NCI-H748 treated with DMSO at 0.1 percent for 48 hours (cell line): Measurements from ENCODE around the gene DBN1.
"Not testable (repeated sequence)": the region's sequence is repeated elsewhere in the genome, so short reads cannot be mapped to it uniquely, and the experiment has no call there.

ENCODE experiments used
- DNase-seq: peaks from one replicate; lab custom pipeline; 2025; lab: John Stamatoyannopoulos, UW

Gene DBN1

DNA sequence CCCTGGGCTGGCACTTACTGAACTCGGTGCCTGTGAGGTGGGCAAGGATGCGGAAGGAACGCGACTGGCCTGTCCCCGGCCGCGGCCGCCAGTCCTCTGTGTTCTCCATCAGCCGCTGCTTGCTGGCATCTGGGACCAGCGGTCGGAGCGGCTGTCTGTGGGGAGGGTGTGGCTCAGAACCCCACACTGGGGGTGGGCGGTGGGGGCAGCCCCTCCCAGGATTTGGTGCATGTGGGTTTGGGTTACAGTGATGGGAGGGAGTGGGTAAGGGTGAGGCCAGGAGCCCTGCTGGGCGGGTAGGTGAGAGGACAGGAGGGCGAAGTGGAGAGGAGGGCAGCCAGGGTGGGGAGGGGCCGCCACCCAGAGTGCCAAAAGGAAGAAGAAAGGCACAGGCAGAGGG is 17.6 kb upstream of the DBN1 start:
- DNase-seq = no peak

DNA sequence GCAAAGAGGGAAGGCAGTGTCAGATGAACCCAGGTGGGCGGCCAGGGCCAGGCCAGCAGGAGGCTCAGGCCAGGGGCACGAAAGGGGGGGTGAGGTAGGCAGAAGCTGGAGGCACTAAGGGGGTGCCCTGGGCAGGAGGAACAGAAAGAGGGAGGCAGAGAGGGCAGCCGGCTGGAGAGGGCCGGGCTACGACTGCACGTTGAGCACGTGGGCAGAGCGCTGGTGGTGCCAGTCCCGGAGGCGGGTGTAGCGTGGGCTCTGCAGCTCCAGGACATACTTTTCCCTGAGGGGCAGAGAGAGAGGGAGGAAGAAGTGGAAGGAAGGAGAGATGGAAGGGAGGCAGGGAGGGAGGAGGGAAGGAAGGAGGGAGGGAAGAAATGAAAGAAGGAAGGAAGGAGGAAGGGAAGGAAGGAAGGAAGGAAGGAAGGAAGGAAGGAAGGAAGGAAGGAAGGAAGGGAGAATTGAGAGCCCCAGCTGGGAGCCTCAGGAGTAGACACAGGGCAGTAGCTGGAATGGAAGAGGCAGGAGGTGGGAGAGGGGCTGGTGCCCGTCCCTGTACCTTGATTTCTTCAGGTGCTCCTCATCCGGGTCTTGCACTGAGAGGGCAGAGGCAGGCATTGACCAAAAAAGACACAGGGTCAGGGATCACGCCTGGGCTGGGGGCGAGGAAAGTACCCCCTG is 17.0 kb upstream of the DBN1 start:
- no peak for DNase-seq

DNA sequence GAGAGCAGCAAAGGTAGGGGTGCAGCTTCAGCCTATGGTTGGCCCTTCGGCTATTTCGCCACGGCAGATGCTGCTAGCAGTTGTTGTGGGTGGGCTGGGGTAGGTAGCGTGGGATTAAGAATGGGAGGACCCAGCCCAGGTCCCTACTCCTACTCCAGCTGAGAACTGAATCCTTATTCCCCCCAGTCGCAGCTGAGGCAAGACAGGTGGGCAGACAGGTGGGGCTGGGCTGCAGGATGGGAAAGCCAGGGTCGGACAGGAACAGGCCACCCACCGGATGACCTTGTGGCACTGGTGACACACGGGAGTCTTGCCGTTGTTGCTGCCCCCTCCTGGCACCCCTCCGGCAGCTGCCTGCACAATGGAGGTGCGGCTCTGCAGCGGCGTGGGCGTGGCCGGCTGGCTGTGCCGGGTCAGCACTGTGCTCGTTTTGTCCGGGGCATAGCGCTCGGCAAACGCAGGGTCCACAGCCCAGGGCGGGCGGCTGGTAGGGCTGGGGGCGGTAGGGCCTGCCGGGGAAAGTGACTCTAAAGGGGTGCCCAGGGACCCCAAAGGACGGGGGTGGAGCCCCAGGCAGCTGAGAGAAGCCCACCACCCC is 15.8 kb upstream of the DBN1 start:
- no peak for DNase-seq

DNA sequence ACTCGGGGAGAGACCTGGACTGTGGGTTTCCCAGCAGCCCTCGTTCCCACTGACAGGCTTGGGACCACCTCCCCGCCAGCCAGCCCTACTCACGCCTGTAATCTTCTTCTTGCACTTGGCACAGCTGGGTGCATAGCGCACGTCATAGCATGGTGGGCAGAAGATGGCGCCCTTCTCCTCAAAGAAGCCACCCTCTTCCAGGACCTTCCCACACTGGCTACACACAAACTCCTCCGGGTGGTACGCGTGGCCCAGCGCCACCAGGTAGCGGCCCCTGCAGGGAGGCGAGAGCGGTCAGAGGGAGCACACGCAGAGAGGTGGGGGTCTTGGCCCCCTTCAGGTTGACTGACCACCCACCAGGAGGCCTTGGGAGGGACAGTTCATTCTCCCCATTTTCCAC is 14.5 kb upstream of the DBN1 start:
- no peak for DNase-seq

DNA sequence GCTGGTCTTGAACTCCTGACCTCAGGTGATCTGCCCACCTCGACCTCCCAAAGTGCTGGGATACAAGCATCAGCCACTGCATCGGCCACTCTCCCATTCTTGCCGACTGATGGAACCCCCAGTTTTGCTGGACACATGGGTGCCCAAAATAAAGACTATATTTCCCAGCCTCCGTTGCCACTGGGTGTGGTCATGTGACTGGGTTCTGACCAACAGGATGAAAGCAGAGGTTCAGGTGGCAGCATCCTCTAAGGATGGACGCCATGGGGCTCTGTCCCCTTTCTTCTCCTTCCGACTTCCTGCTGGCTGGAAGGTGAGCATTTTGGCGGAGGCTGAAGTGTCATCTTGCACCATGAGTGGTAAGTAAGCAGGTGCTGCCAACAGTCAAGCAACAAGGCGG is 13.7 kb upstream of the DBN1 start:
- no peak for DNase-seq

DNA sequence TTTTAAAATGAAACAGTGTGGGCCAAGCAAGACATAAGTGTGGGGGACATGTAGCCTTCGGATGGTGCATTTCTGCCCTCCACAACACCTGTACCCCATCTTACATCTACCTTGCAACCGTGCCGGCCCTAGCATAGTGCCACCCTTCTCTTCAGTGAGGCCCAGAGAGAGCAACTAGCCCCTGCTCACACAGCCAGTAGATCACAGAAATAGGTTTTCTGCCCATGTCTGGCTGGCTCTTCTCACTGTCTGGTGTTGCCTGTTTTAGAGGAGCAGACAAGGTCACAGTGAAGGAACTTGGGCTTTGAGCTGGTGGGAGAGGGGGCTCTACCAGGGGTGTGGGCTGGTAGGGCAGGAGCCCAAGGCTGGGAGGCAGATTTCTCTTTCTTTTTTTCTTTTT is 12.8 kb upstream of the DBN1 start:
- DNase-seq = no peak

DNA sequence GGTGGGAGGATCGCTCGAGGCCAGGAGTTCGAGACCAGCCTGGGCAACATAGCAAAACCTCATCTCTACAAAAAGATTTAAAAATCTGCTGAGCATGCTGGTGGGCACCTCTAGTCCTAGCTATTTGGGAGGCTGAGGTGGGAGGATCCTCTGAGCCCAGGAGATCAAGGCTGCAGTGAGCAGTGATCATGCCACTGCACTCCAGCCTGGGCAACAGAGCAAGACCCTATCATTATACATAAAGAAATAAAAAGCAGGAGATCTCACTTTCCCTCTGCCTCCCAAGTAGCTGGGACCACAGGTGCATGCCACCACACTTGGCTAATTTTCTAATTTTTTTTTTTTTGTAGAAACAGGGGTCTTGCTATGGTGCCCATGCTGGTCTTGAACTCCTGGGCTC is 12.3 kb upstream of the DBN1 start:
- not testable (repeated sequence) for DNase-seq

DNA sequence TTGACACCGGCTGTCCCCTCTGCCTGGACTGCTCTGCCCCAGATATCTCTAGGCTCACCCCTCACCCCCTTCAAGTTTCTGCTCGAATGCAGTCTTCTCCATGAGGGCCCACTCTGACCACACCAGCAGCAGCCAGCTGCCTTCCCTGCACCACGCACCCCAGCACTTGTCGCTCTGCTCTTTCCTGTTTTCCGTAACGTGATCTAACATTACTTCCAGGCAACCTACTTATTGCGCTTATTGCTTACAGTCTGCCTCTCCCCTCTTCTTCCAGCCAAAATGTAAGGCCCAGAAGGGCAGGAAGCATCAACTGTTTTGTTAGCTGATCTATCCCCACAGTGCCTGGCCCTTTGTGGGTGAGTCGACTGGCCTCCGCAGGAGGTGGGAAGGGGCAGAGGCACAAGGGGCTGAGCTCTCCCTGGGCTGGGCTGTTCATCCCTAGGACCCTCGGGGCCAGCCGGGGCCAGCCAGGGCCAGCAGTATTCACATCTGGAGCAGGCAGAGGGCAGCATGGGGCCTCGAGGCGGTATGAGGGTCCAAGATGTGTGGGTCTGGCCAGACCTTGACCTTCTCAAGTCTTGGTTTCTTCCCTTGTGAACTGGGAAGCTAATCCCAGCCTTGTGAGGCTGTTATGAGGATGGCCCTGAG is 11.6 kb upstream of the DBN1 start:
- no peak for DNase-seq

DNA sequence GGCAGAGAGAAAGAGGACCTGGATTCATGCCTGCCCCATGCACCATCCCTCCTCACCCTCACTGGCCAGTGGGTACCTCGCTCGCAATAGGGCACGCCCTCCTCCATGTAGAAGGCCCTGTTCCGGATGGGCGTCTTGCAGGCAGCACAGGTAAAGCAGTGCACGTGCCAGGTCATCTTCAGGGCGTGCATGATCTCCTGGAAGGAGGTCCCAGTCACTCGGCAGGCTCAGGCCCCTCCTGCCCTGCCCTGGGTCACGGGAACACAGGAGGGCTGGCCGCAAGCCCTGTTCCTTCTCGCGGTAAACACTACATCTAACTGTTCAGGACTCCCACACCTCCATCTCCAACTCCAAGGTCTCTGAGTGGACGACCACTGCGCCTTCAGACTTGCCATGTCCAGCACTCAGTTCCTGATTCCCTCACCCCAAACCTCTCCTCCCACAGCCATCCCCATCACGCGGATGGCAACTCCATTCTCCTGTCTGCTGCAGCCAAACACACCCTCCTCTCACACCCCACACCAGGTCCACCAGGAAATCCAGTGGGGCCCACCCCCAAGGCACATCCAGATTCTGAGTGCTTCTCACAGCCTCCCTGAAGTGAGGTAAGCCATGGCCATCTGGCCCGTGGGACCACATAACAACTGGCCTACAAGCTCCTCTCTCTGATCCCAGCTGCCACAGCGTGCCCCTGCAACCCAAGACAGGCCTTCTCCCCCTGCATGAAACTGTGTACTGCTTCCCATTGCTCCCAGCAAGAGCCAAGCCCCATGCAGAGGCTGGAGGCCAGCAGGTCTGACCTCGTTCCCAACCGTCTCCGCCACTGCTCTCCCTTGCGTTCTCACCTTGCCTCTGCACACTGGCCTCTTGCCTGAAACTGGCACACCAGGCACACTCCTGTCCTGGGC is 10.8 kb upstream of the DBN1 start:
- DNase-seq = no peak

DNA sequence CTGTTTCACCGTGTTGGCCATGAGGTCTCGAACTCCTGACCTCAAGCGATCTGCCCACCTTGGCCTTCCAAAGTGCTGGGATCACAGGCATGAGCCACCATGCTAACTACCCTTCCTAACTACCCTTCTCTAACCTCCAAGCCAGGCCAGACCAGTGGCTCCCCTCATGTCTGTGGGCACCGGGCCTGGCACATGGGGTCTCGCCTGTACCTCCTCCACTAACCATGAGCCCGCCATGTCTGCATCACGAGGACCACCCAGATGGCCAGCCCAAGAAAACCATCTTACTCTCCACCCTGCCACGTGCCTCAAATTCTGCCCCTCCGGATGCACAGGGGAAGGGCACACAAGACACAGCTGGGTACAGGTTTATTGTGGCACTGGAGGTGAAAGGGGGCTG is 9.6 kb upstream of the DBN1 start:
- no peak for DNase-seq

DNA sequence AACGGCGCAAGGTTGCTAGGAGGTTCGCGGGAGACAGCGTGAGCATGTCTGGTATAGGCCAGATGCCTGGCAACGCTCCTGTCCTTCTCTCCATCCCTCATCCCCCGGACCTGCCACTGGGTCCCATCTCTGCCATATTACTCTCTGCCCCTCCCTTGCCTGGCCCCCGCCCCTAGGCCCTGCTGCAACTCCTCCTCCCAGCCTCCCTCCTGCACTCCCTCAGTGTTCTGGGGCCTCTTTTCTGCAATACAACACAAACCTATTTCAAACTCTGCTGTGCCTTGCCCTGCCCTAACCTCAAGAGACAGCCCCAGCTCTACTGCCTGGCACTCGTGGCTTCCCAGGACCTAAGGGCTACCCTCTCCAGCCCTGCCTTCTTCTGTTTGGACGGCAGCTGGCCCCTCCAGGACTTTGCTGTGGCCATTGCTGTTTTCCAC is 8.9 kb upstream of the DBN1 start:
- no peak for DNase-seq

DNA sequence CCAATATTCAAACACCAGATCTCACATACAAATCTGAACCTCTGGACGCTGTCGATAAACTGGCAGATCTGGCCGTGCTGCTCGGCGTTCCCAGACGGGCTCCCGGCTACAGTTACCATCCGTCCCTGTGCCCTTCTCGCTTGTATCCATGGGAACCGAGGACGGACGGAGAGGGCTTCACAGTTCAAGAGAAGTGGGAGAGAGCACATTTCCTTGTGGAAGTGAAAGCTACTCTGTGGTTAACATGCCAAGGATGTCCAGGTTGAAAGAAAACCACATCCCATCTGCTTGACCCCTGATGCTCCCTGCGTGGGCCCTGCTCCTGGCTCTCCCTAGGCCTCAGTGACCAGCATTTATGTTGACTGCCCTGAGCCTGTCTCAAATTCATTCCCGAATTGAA is 6.3 kb upstream of the DBN1 start:
- DNase-seq = no peak

DNA sequence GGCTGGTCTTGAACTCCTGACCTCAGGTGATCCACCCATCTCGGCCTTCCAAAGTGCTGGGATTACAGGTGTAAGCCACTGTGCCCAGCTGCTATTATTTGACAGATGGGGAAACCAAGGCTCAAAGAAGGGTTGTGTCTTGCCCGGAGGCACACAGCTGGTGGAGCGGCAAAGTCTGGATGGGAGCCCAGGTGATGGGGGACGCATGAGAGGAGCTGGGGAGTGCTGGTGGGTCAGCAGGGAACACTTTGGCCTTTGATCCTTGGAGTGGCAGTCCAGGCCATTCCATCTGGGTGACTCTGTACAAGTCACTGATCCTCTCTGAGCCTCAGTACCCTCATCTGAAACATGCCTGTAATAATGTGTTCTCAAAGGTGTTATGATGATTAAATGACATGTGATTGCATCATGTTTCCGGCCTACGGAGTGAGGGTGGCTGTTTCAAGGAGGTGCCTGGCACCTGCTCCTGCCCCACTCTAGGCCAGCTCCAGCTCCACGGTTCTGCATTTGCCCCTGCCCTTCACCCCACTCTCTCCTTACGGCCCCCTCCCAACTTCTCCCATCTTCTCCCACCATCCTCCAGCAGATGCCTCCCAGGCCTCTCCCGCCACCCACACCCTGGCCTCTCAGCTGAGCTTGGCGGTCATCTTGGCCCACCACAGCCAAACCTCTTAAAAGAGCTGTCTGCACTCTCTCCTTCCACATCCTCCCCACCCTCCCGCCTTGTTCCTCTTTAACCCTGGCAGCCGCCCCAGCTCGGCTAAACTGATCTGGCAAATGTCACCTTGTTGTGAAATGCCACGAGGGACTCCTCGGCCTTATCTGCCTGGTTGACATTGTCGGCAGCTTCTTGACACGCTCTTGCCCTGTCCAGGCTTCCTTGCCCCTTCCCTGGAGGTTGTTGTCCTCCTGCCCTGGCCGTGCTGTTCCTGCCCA is 5.5 kb upstream of the DBN1 start:
- no peak for DNase-seq

DNA sequence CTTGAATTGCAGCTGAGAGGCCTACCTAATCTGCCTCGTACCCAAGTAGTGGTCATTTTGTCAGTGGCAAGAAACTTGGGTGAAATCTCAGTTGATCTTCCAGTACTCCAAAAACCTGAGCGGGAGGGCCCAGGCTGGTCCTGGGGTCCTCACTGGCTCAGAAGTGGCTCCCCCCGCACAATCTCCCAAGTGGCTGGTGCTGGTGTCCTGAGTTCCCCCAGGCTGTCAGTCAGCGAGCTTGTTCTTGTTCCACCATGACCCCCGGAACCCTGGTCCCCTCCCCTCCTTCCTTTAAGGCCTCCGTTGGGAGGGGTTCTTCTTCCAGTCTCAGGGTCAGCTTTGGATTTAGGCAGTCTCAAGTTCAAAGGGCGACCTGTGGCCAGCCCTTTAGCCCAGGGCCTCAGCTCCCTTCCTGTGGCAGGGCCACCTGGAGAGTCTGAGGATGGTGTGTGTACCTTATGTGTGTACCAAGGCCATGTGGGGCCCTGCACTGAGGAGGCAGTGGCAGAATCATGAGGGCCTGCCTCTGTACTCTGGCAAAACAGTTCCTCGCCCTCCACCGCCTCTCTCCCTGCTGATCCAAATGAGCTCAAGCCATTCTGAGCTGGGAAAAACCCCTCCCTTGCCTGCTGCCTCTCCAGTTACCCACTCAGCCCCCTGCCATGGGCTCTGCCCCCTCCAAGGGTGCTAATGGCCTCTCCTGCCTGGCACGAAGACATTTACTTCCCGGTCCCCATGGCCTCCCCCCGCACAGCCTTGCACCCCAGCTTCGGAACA is 4.5 kb upstream of the DBN1 start:
- DNase-seq = no peak

DNA sequence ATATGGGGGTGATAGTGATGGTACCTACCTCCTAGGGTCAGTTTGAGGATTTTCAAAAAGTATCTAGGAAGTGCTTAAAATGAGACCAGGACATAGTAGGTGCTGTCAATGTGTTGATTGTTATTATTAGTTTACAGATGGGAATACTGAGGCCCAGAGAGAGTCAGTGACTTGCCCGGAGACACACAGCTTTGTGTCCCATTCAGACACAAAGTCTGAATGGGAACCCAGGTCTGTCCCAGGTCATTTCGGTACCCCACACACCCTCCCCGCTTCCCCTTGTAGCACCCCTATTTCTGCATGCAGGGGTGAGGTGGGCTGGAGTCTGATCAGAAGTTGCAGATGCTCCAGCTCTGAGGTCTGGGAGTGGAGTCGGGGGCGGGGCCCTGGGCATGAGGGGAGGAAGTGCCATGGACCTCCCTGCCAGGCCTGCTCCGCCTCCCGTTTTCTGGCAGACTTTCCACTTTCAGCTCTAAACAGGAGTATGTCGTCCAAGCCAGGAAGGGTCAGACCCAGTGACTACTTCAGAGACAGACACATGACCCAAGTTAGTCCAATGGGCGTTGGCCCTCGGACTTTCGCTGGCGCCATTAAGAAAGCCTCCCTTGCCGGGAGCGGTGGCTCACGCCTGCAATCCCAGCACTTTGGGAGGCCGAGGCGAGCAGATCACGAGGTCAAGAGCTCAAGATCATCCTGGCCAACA is 3.2 kb upstream of the DBN1 start:
- no peak for DNase-seq

DNA sequence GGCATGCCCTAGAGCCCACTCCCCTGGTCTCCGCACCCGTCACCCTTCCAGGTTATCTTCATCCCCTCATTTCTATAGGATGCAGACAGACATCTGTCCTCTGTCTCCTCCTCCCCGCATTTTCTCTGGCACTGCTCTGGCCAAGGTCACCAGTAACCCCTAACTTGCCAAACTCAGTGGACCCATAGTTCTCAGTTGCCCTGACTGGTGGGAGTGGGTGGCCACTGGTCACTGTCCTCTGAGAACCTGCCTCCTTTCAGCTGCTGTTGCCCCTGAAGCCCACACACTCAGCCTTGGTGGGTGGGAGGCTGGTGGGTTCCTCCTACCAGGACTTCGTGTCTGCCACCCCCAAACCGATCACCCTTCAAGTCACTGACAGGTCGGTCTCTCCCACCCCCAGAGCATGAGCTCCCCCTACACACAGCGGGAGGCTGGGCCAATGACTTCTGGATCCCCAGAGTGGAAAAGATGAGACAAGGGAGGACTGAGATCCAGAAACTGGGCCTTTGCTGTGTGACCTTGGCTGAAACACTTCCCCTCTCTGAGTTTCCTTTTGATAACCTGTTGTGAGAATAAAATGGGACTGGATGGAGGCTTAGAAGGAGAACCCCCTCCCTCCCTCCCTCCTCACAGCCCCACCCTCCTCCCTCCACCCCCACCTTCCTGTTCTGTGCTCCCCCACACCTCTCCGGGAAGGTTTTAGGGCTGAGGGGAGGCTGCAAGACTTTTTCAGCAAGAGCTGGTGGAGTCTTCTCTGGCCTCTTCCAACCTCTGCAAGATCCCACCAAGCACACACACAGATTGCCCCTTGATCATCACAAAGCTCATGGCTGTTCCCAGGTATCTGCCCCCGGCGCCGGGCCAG is 2.4 kb upstream of the DBN1 start:
- no peak for DNase-seq

DNA sequence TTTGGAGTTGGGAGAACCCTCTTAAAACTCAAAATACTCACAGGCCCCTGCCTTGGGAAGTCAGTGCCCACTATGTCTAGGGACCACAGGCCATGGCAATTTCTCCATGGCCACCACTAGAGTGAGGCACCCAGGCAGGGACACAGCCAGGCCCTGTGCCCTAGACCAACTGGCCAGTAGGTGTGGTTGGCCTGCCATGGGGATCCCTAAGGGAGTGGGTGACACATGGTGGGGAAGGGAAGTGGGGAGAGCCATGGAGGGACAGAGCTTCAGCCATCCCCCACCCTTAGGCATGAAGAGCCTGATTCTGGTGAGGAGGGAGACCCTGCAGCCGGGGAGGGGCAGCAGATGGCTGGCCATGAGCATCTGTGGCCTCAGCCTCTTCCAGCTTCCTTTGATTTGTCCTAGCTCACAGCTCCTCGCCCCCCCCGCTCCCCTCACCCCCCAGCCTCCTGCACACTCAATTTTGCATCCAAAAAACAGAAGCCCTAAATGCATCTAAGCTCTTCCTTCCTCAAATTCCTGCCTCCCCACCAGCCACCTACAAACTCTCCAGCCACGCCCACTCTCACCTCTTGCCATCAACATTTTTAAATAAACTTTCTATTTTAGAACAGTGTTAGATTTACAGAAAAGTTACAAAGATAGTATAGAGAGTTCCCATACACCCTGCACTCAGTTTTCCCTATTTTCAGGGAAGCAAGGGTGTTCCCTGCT is 1.6 kb upstream of the DBN1 start:
- DNase-seq = no peak

DNA sequence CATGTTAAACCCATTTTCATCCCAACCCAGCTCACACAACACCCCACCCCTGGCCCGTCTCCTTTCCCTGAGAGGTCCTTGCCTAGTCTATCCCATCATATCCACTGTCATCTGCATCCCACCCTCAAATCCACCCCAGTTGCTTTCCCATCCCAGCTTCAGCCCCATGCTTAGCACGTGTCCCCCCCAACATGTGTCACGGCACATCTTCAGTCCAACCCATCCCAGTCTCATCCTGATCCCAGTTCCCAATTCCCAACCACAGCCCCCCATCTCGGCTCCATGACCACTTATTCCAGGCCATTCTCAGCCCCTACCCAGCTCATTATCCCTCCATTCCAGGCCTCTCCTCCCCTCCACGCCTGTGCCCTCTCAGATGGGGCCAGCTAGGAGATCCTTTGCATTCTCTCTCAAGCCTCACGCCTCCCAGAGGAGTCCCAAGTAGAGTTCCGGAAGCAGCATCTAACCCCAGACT is 605 bp upstream of the DBN1 start:
- DNase-seq = no peak
